ENCODE results near the gene BLNK. TPM values are rescaled to one million over a fixed set of nuclear protein-coding genes. Genes with fewer than 3 reads are reported as not detected.

BLNK gene
- total and polyA plus RNA-seq, 2 donors (not counting 1 experiment from before 2014, with no cell fraction given), result 153 to 205 TPM

GRCh38 chr10:96254976-96255375, 16.4 kb downstream of the BLNK start:
- H3K36me3 ChIP-seq (replicated peaks in 1 of 2; ENCODE audit: control extremely low read depth in 1 of 2, control insufficient read depth in 1 of 2, extremely low read depth in 1 of 2, insufficient read depth in 2 of 2, low read length in 1 of 2), result peaks cover 2 to 61% of the 10 kb centered on the region in 2 experiments
- H3K9me3 ChIP-seq (ENCODE audit: control extremely low read depth in 1 of 3, control insufficient read depth in 2 of 3, insufficient read depth in 1 of 3, low read length in 2 of 3), result no peaks in the 10 kb centered on the region
- DNase-seq, result no peak
- H3K4me3 ChIP-seq (ENCODE audit: control extremely low read depth in 1 of 5, extremely low read depth in 1 of 5, insufficient read depth in 1 of 5, low read depth in 2 of 5, low read length in 4 of 5), result no peak overlapping the region
- TF ChIP-seq EZH2 (IDR thresholded peaks at IDR 0.05; ENCODE audit: borderline replicate concordance, insufficient read depth, low read depth, low read length, poor library complexity, severe bottlenecking) (no peak), CTCF (IDR thresholded peaks at IDR 0.05) (no peak)
- H3K27me3 Mint-ChIP-seq, result no peaks in the 10 kb centered on the region
- no peak overlapping the region for H3K4me2 ChIP-seq (replicated peaks; ENCODE audit: low read depth, low read length, poor library complexity, severe bottlenecking)
- ATAC-seq (ENCODE audit: low read depth), result no peak
- H2AFZ ChIP-seq (ENCODE audit: insufficient read depth, low read depth, low read length, poor library complexity, severe bottlenecking), result no peak overlapping the region
- H3K9me3 Mint-ChIP-seq (ENCODE audit: insufficient read depth), result no peaks in the 10 kb centered on the region
- H3K4me3 Mint-ChIP-seq, result no peak overlapping the region
- H3K27me3 ChIP-seq (replicated peaks in 1 of 4; ENCODE audit: control extremely low read depth in 1 of 4, control insufficient read depth in 3 of 4, insufficient read depth in 4 of 4, low read length in 3 of 4), result no peaks in the 10 kb centered on the region
- peaks cover 54% of the 10 kb centered on the region for H4K20me1 ChIP-seq (ENCODE audit: control insufficient read depth, insufficient read depth, low read length, poor library complexity, severe bottlenecking)
- H3K79me2 ChIP-seq (ENCODE audit: control insufficient read depth, insufficient read depth, low read length), result peaks cover 97% of the 10 kb centered on the region
- peak overlapping the region in 1 of 2 donors; percentile 64 for H3K27ac ChIP-seq (ENCODE audit: low read length in 2 of 2)
- H3K27ac Mint-ChIP-seq, result peak overlapping the region; percentile 78
- H3K4me1 ChIP-seq (ENCODE audit: control insufficient read depth in 2 of 2, insufficient read depth in 2 of 2, low read length in 2 of 2), result peaks cover 57 to 74% of the 10 kb centered on the region in 2 donors
- H3K9ac ChIP-seq (ENCODE audit: low read length), result peak overlapping the region; percentile 14
- intact Hi-C loops (cut with micrococcal nuclease), result no loop called here
- ChIA-PET POLR2A (interaction anchor here (0.9 to 1.3 kb wide), 3 partner anchors 11 to 33 kb away, joined by 3 to 4 read pairs (median 4); no protein-coding TSS in a partner anchor), CTCF (interaction anchor here (1.5 to 15.0 kb wide), 3 partner anchors 10 to 39 kb away, joined by 13 to 111 read pairs (median 46); no protein-coding TSS in a partner anchor)
- H3K4me1 Mint-ChIP-seq, result peaks cover 76% of the 10 kb centered on the region
- 90% methylated on average over 2 of the region's 5 CpGs for WGBS (ENCODE audit: insufficient coverage)

GRCh38 chr10:96252730-96253129, 18.6 kb downstream of the BLNK start:
- intact Hi-C loops (cut with micrococcal nuclease), result no loop called here

More at GRCh38 chr10:96252730-96253129, 18.6 kb downstream of the BLNK start:
- H3K4me1 ChIP-seq (ENCODE audit: control insufficient read depth in 2 of 2, insufficient read depth in 2 of 2, low read length in 2 of 2), result peaks cover 49 to 63% of the 10 kb centered on the region in 2 donors
- peaks cover 71% of the 10 kb centered on the region for H3K4me1 Mint-ChIP-seq
- peak overlapping the region; percentile 66 for H3K27ac Mint-ChIP-seq
- H3K27me3 ChIP-seq (replicated peaks in 1 of 4; ENCODE audit: control extremely low read depth in 1 of 4, control insufficient read depth in 3 of 4, insufficient read depth in 4 of 4, low read length in 3 of 4), result no peaks in the 10 kb centered on the region
- peaks cover 3 to 52% of the 10 kb centered on the region in 2 experiments for H3K36me3 ChIP-seq (replicated peaks in 1 of 2; ENCODE audit: control extremely low read depth in 1 of 2, control insufficient read depth in 1 of 2, extremely low read depth in 1 of 2, insufficient read depth in 2 of 2, low read length in 1 of 2)
- peak overlapping the region in 1 of 2 donors; percentile 75 for H3K27ac ChIP-seq (ENCODE audit: low read length in 2 of 2)
- ATAC-seq (ENCODE audit: low read depth), result no peak
- H3K9ac ChIP-seq (ENCODE audit: low read length), result no peak overlapping the region
- H3K4me3 Mint-ChIP-seq, result no peak overlapping the region
- peak overlapping the region; percentile 21 for H3K4me2 ChIP-seq (replicated peaks; ENCODE audit: low read depth, low read length, poor library complexity, severe bottlenecking)
- no peaks in the 10 kb centered on the region for H3K9me3 ChIP-seq (ENCODE audit: control extremely low read depth in 1 of 3, control insufficient read depth in 2 of 3, insufficient read depth in 1 of 3, low read length in 2 of 3)
- no peak overlapping the region for H2AFZ ChIP-seq (ENCODE audit: insufficient read depth, low read depth, low read length, poor library complexity, severe bottlenecking)
- ChIA-PET POLR2A (no interaction called here), CTCF (interaction anchor here (2.2 to 15.0 kb wide), 2 partner anchors 17 to 22 kb away, joined by 8 to 111 read pairs; no protein-coding TSS in a partner anchor)
- DNase-seq, result no peak
- H3K27me3 Mint-ChIP-seq, result no peaks in the 10 kb centered on the region
- peaks cover 97% of the 10 kb centered on the region for H3K79me2 ChIP-seq (ENCODE audit: control insufficient read depth, insufficient read depth, low read length)
- H3K4me3 ChIP-seq (ENCODE audit: control extremely low read depth in 1 of 5, extremely low read depth in 1 of 5, insufficient read depth in 1 of 5, low read depth in 2 of 5, low read length in 4 of 5), result no peak overlapping the region
- 89% methylated on average over 1 of the region's 5 CpGs for WGBS (ENCODE audit: insufficient coverage)
- H4K20me1 ChIP-seq (ENCODE audit: control insufficient read depth, insufficient read depth, low read length, poor library complexity, severe bottlenecking), result peaks cover 38% of the 10 kb centered on the region
- TF ChIP-seq CTCF (IDR thresholded peaks at IDR 0.05), result no peak
- TF ChIP-seq EZH2 (IDR thresholded peaks at IDR 0.05; ENCODE audit: borderline replicate concordance, insufficient read depth, low read depth, low read length, poor library complexity, severe bottlenecking), result no peak
- H3K9me3 Mint-ChIP-seq (ENCODE audit: insufficient read depth), result peaks cover 2% of the 10 kb centered on the region

All from B cell (primary cell).